SIG-M5 treated with dmso at 0.1 percent for 504 hours (cell line): Measurements from ENCODE around the gene LMTK3.

Experiments used
- DNase-seq: peaks from one replicate; lab custom pipeline; 2025; ENCODE audit not compliant: unreplicated experiment; lab: John Stamatoyannopoulos, UW

Gene LMTK3

DNA sequence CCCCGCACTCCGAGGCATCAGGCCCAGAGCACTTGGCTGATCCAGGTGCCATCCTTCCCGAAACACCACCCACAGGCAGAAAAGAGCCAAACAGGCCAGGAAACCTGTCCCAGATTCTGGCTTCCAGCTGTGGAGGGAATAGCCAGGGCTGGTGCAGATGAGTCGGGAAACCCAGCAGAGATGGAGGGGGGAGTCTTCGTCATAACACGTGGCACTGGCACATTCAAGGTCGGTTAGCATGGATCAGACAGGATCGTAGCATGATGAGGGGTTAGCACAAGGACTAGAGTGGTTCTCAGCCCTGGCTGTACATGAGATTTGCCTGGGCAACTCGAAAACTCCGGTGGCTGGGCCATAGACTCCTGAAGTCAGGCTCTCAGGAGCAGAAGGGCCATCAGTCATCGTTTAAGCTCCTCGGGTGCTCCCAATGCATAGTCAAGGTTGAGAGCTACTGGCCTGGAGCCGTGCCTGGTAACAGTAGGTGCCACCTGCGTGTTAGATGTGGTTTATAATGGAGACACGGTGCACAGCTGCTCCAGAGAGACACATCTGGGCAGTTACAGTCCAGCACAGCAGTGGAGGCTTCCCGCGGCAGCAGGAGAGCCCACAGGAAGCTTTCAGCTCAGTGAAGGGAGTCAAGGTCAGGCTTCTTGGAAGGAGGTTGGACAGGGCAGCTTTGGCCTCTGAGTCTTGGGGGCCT lies 36.1 kb downstream of the LMTK3 start:
- DNase-seq: no peak

DNA sequence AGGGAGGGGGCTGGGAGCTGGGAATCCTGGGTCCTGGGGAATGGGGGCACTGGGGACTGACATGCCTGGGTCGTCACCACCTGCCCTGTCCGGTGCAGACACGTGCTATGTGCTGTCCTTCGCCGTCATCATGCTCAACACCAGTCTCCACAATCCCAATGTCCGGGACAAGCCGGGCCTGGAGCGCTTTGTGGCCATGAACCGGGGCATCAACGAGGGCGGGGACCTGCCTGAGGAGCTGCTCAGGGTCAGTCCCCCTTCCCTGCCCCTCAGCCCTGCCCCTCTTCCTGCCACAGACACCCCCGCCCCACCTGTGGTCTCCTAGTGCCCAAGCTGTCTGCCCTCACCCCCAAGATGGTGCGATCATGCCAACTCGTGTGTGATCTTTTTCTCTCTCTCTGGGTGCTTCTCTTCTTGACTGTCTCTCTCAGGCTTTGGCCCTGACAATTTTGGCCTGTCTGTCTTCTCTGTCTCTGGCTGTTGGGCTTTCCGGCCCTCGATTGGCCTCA lies 37.5 kb downstream of the LMTK3 start:
- no peak for DNase-seq

DNA sequence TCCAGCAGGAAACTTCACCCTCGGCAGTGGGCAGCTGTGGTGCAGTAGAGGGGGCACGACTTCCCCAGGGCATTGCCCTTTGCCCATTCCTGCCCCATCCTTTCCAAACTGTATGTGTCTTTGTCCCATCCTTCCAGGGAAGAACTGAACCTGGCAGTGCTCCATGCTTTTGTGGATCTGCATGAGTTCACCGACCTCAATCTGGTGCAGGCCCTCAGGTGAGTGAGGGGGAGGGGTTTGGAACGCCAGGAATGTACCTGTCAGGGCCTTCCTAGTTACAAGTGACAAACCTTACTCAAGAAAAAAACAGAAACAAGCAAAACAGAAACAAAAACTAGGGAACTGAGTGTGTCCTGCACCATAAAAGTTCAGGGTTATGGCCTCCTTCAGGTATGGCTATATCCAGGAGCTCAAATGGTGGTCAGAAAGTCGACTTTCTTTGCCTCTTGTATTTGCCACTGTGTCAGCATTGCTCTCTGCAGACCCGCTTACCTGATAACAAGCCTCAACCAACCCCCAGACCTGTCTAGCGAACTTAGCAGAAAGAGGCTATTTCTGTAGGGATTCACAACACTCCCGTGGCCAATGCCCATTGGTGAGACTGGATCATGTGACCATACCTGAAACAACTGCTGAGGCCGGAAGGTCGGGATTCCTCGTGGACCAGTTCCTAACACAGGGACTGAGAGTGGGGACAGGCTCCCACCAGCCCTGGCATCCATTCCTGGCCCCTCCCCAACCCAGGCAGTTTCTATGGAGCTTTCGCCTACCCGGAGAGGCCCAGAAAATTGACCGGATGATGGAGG lies 38.3 kb downstream of the LMTK3 start:
- DNase-seq: no peak

GRCh38 chr19:48471836-48472235 lies 39.8 kb downstream of the LMTK3 start:
- DNase-seq: no peak

DNA sequence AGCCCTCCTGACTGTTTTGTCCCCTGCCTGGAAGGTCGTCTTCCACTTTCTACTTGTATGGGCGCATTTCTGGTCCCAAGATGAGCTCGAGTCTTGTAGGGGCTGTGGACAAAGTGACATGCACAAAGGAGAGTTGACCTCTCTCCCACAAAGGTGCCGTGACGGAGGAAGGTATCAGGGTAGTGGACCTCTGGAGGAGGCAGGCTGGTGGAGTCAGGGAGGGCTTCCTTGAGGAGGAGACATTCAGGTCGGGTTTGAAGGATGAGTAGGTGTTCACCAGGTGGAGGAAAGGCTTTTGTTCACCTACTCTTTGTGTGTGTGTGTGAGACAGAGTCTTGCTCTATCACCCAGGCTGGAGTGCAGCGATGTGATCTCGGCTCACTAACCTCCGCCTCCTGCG lies 40.8 kb downstream of the LMTK3 start:
- no peak for DNase-seq

DNA sequence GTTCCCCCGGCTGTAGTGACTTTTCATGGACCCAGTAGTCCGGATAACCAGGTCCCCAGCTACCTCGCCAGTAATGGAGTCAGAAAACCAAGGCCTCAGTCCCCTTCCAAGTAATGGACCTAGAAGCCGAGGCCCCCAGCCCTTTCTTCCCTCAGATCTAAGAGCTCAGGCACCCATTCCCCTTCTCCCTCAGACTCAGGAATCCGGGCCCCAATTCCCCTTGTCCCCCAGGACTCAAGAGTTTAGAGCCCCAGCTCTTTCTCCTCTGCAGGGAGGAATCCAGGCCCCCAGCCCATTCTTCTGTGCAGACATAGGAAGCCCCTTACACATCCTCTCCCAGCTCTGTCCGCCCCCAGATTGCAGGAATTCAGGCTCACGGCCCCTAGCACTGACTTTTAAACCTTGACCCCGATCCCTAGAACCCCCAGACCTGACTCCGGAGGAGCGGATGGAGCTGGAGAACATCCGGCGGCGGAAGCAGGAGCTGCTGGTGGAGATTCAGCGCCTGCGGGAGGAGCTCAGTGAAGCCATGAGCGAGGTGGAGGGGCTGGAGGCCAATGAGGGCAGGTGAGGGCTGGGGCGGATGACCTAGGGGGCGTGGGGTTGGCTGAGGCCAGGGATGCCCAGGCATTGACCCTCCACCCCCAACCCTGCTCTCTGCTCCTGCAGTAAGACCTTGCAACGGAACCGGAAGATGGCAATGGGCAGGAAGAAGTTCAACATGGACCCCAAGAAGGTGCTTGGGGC lies 41.5 kb downstream of the LMTK3 start:
- DNase-seq: no peak

- peak; percentile 40 for DNase-seq
Observed at GRCh38 chr19:48469289-48469881, 42.2 kb downstream of the LMTK3 start, which contains the start of gene CYTH2. CYTH2 (plus strand) TSS chr19:48469369; CDS start chr19:48469508, 139 bp downstream.

DNA sequence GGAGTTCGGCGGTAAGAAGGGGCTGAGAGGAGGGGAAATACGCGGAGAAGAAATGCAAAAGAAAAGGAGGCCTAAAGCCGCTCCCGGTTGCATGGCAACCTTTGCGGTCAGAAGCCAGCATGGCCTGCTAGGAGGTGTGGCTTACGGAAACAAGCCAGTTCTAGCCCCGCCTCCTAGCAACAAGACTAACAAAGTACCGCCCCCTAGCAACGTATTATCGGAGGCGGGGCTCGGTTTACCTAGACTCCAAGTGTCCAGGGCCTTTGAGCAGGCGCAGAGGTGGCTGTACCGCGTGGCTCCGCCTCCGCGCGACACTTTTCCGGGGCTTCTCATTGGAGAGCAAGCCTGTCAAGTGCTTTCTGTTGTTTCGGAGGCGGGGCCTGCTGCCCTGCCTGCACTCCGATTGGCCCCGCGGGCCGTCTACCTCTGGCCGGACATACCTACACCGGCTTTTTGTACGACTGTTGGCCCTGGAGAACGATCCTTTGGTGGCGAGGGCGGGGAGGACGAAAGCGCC lies 42.8 kb downstream of the LMTK3 start:
- peak; percentile 99 for DNase-seq

DNA sequence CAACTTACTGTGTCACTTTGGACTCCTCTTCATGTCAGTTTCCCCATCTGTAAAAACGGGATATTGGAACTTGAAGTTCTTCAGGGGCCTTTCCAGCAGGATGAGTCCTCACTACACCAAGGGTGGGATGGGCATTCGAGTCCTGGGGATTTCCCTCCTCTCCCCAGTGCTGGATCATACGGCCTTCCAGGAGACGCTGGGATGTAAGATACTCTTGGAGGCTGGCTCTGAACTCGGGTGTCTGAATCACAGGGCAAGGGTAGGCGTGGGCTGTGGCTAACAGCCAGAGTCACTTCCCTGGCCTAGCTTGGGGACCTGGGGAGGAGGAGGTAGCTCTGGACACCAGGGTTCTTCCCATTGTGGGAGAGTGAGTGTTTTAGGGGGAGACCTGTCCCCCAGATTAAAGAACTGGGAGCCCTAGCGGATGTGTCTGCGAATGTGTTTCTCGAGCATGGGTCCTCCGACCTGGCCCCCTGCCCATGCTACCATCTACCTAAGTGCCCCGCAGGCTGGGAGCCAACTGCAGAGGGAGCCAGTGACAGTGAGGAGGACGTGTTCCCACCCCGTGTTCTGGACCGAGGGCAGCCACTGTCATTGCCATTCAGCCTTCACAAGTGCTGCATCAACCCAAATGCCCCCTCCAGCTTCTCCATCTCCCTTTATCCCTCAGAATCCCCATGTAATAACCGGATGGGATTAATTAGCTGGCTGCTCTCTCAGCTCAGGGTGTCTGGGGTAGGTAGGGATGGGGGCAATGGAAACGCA lies 44.9 kb downstream of the LMTK3 start:
- no peak for DNase-seq

DNA sequence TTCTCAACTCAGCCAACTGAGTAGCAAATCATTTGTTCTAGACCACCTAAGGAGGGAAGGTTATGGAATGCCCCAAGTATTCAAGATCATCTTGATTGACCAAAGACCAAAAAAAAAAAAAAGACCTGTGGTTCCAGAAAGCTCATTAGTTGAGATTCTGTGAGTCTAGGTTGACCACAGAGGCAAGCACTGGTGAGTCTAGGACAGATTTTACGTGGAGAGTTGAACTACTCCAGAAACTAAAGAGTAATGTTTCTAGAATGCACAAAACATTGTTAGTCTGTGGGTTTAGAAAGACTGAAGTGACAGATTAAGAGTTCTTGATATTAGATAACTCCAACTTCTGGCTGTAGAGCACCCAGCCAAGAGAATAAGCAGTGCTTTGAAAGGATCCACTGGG lies 46.4 kb downstream of the LMTK3 start:
- DNase-seq: no peak

DNA sequence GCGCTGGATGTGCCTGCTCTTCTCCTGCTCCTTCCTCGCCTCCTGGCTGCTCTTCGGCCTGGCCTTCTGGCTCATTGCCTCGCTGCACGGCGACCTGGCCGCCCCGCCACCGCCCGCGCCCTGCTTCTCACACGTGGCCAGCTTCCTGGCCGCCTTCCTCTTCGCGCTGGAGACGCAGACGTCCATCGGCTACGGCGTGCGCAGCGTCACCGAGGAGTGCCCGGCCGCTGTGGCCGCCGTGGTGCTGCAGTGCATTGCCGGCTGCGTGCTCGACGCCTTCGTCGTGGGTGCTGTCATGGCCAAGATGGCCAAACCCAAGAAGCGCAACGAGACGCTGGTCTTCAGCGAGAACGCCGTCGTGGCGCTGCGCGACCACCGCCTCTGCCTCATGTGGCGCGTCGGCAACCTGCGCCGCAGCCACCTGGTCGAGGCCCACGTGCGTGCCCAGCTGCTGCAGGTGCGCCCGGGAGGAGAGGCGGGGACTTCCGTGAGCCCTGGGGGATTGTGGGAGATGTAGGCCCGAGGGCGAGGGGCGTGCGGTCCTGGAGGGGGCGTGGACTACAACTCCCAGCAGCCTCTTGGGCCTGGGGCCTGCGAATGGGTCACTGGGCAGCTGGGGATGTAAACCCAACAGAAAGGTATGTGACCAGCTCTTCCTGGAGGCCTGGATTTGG lies 49.5 kb downstream of the LMTK3 start:
- no peak for DNase-seq

- DNase-seq: no peak
Observed at GRCh38 chr19:48461651-48461981, 50.0 kb downstream of the LMTK3 start.

- no peak for DNase-seq
Observed at GRCh38 chr19:48458016-48458415, 53.6 kb downstream of the LMTK3 start.

DNA sequence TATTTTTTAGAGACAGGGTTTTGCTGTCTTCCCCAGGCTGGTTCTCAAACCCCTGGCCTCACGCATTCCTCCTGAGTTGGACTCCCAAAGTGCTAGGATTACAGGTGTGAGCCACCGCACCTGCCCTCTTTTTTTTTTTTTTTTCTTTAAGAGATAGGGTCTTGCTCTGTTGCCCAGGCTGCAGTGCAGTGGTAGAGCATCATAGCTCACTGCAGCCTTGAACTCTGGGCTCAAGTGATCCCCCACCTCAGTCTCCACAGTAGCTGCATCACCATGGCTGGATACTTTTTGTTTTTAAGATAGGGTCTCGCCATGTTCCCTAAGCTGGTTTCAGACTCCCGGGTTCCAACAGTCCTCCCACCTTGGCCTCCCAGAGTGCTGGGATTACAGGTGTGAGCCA lies 54.8 kb downstream of the LMTK3 start:
- DNase-seq: no peak

GRCh38 chr19:48455908-48456562 lies 55.6 kb downstream of the LMTK3 start:
- no peak for DNase-seq

DNA sequence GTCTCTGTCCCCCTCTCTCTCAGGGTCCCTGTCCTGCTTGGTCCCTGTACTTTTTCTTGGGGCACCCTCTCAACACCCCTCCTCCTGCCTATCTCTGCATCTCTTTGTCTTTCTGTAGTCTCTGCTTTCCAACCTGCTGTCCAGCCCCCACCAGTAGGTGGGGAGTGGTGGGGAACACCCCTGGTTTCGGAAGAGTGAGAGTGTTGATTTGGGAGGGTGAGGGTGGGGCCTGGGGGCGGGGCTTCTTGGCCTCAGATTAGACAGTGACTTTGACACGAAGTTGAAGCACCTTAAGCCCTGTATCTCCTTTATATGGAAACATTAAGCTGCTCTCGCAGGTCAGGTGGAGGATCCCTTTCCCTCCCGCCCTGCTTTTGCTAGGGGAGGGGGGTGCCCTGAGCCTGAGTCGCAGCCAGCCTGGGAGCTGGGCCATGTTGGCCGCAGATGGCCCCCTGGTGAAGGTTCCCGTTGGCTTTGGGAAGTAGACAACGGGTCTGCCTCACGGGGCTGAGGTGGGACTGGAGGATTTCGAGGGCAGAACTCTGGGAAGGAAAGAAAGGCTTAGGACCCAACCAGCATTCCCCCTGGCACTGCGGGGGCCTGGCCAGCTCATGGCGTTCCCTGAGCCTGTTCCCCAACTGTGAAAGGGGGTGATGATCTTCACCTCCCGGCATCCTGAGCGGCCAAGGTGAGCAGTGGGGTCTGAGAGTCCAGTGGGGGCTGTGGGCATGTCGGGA lies 56.3 kb downstream of the LMTK3 start, which contains the start of gene KCNJ14:
Gene KCNJ14 (plus strand): TSS at position 404 of the 737 bp plus-strand sequence. CDS start 6,151 bp downstream, outside the sequence.
- DNase-seq: no peak

GRCh38 chr19:48454150-48454730 lies 57.4 kb downstream of the LMTK3 start:
- DNase-seq: no peak
